PC-3 (cell line): Measurements from ENCODE around the gene POTEF.
"Not testable (repeated sequence)": the region's sequence is repeated elsewhere in the genome, so short reads cannot be mapped to it uniquely, and the experiment has no call there.

ENCODE experiments used
- EZH2 ChIP-seq: fragments of 300-600 bp; sonication (generic); IDR thresholded peaks from one replicate; pipeline ENCODE4 v1.6.1; 2017; ENCODE audit warnings: antibody characterized with exemption, mild to moderate bottlenecking, low read length; ENCODE audit not compliant: unreplicated experiment
- TF ChIP-seq, protein P1 (sequence below): fragments of 300-600 bp; sonication (generic); conservative IDR thresholded peaks from 2 replicates; pipeline ENCODE4 v1.5.1; 2017; ENCODE audit warnings: antibody characterized with exemption, low read depth, mild to moderate bottlenecking, low read length

DNA sequence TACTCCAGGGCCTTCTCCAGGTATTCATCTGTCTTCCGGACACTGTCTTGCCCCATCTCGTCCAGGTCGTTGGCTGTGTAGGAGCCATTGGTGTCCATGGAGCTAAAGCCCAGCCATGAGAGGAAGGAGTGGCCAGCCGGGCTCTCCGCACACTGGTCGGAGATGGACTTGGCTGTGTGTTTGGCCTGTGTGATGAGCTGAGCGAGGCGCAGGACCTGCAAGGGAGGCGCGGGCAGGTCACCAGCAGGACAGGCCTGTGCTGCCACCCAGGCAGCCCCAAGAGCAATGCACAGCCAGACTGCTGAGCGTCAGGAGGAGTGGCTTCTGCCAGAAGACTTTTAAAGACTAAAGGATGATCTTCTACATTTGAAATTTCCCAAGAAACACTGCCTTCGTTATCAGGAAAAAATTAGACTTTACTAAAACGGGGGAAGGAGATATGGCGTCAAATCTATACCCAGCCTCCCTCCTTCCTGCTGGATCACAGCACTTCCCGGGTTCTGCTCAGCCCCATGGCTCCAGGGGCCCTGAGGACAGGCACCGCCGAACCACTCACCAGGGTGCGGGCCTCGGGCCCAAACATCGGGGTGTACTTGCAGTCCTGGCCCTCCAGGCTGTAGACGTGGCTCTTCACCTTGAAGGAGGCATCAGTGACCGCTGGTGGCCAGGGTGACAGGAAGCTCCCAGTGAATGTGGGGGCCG, 24.9 kb upstream of the POTEF start:
- TF ChIP-seq, protein P1, sequence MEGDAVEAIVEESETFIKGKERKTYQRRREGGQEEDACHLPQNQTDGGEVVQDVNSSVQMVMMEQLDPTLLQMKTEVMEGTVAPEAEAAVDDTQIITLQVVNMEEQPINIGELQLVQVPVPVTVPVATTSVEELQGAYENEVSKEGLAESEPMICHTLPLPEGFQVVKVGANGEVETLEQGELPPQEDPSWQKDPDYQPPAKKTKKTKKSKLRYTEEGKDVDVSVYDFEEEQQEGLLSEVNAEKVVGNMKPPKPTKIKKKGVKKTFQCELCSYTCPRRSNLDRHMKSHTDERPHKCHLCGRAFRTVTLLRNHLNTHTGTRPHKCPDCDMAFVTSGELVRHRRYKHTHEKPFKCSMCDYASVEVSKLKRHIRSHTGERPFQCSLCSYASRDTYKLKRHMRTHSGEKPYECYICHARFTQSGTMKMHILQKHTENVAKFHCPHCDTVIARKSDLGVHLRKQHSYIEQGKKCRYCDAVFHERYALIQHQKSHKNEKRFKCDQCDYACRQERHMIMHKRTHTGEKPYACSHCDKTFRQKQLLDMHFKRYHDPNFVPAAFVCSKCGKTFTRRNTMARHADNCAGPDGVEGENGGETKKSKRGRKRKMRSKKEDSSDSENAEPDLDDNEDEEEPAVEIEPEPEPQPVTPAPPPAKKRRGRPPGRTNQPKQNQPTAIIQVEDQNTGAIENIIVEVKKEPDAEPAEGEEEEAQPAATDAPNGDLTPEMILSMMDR: not testable (repeated sequence)
- not testable (repeated sequence) for TF ChIP-seq EZH2
